Stimulated activated CD8-positive, alpha-beta memory T cell treated with anti-CD3 and anti-CD28 coated beads, Interleukin-4, amount 100 ng/mL, for 48 hours (primary cell): Measurements from ENCODE around the gene COL15A1.

Experiments
- DNase-seq: peaks from one replicate; pipeline ENCODE4 v3.0.0-alpha.2; 2020

COL15A1 gene

GRCh38 chr9:99019510-99020331 is 76.0 kb downstream of the COL15A1 start:
- no peak for DNase-seq

- DNase-seq = no peak
Observed at GRCh38 chr9:99020786-99021436, 77.2 kb downstream of the COL15A1 start.

GRCh38 chr9:99021512-99021911 is 77.8 kb downstream of the COL15A1 start:
- DNase-seq = no peak

GRCh38 chr9:99023231-99023630 is 79.5 kb downstream of the COL15A1 start:
- peak; percentile 14 for DNase-seq

GRCh38 chr9:99023831-99024230 is 80.1 kb downstream of the COL15A1 start:
- DNase-seq = no peak

- DNase-seq = no peak
Observed at GRCh38 chr9:99024959-99025358, 81.3 kb downstream of the COL15A1 start.

- DNase-seq = peak; percentile 5
Observed at GRCh38 chr9:99025616-99026270, 82.0 kb downstream of the COL15A1 start.

GRCh38 chr9:99026271-99026955 is 82.7 kb downstream of the COL15A1 start:
- DNase-seq = peak; percentile 7

GRCh38 chr9:99026956-99027298 is 83.2 kb downstream of the COL15A1 start:
- DNase-seq = no peak

GRCh38 chr9:99027443-99027842 is 83.7 kb downstream of the COL15A1 start:
- DNase-seq = no peak

- DNase-seq = no peak
Observed at GRCh38 chr9:99029083-99029645, 85.5 kb downstream of the COL15A1 start.

- DNase-seq = no peak
Observed at GRCh38 chr9:99030092-99030511, 86.4 kb downstream of the COL15A1 start.

- no peak for DNase-seq
Observed at GRCh38 chr9:99030610-99031109, 87.0 kb downstream of the COL15A1 start.

- DNase-seq = no peak
Observed at GRCh38 chr9:99031319-99031718, 87.6 kb downstream of the COL15A1 start.

- peak; percentile 2 for DNase-seq
Observed at GRCh38 chr9:99031994-99032393, 88.3 kb downstream of the COL15A1 start.

GRCh38 chr9:99034149-99034548 is 90.4 kb downstream of the COL15A1 start:
- DNase-seq = no peak

GRCh38 chr9:99035313-99035712 is 91.6 kb downstream of the COL15A1 start:
- no peak for DNase-seq

- DNase-seq = no peak
Observed at GRCh38 chr9:99037769-99038483, 94.2 kb downstream of the COL15A1 start.

- no peak for DNase-seq
Observed at GRCh38 chr9:99038484-99038820, 94.7 kb downstream of the COL15A1 start.

- DNase-seq = no peak
Observed at GRCh38 chr9:99039505-99040182, 95.9 kb downstream of the COL15A1 start.

- no peak for DNase-seq
Observed at GRCh38 chr9:99040251-99040900, 96.7 kb downstream of the COL15A1 start.
